OCI-LY1 (cell line): Measurements from ENCODE around the gene MAP7.

ENCODE experiments used
- H2AFZ ChIP-seq: fragments of 200-600 bp; sonication (generic), shearing (Covaris generic); 2 replicates; pipeline ENCODE4 v1.6.0; 2014; ENCODE audit warnings: antibody characterized with exemption, mild to moderate bottlenecking, low read length
- H3F3A ChIP-seq: fragments of 200-600 bp; sonication (generic), shearing (Covaris generic); 2 replicates; pipeline ENCODE4 v1.6.0; 2014; ENCODE audit warnings: mild to moderate bottlenecking, antibody characterized with exemption, low read length, moderate library complexity; ENCODE audit not compliant: insufficient read depth
- H3K27ac ChIP-seq: fragments of 200-600 bp; sonication (generic); 2 replicates; pipeline ENCODE4 v1.5.1; 2014; ENCODE audit warnings: low read length, mixed run types, mild to moderate bottlenecking, low read depth; ENCODE audit not compliant: poor library complexity, severe bottlenecking
- H3K27me3 ChIP-seq: fragments of 200-600 bp; sonication (generic); 2 replicates; pipeline ENCODE4 v1.6.0; 2014; ENCODE audit warnings: antibody characterized with exemption, mild to moderate bottlenecking, low read length, moderate library complexity; ENCODE audit not compliant: insufficient read depth
- H3K36me3 ChIP-seq: fragments of 200-600 bp; sonication (generic); 2 replicates; pipeline ENCODE4 v1.6.1; 2014; ENCODE audit warnings: mild to moderate bottlenecking, antibody characterized with exemption, low read length, moderate library complexity, mixed read lengths; ENCODE audit not compliant: insufficient read depth
- H3K4me1 ChIP-seq: fragments of 200-600 bp; sonication (generic); 2 replicates; pipeline ENCODE4 v1.5.1; 2014; ENCODE audit warnings: mild to moderate bottlenecking, low read length, moderate library complexity; ENCODE audit not compliant: insufficient read depth, severe bottlenecking
- H3K4me2 ChIP-seq: fragments of 200-600 bp; sonication (generic), shearing (Covaris generic); 2 replicates; pipeline ENCODE4 v1.6.1; 2014; ENCODE audit warnings: low read length
- H3K4me3 ChIP-seq: fragments of 200-600 bp; sonication (generic); 2 replicates; pipeline ENCODE4 v1.5.1; 2014; ENCODE audit warnings: low read length, low read depth, mild to moderate bottlenecking, mixed read lengths; ENCODE audit not compliant: poor library complexity, severe bottlenecking
- H3K79me2 ChIP-seq: fragments of 200-600 bp; shearing (Covaris generic); 2 replicates; pipeline ENCODE4 v1.6.1; 2016; ENCODE audit warnings: mixed run types, low read length, mixed read lengths; ENCODE audit not compliant: insufficient read depth
- H3K9ac ChIP-seq: fragments of 200-600 bp; sonication (generic), shearing (Covaris generic); 2 replicates; pipeline ENCODE4 v1.6.1; 2014; ENCODE audit warnings: mild to moderate bottlenecking, low read length, mixed read lengths
- H3K9me2 ChIP-seq: fragments of 200-600 bp; sonication (generic), shearing (Covaris generic); 2 replicates; pipeline ENCODE4 v1.6.1; 2014; ENCODE audit warnings: low read depth, mild to moderate bottlenecking, low read length, mixed read lengths
- H3K9me3 ChIP-seq: fragments of 200-600 bp; shearing (Covaris generic); 2 replicates; pipeline ENCODE4 v1.6.1; 2014; ENCODE audit warnings: low read length, mixed read lengths
- H4K20me1 ChIP-seq: fragments of 200-600 bp; sonication (generic), shearing (Covaris generic); 2 replicates; pipeline ENCODE4 v1.6.0; 2016; ENCODE audit warnings: mild to moderate bottlenecking, low read length; ENCODE audit not compliant: insufficient read depth
- CTCF ChIP-seq: fragments of 200-600 bp; sonication (generic), shearing (Covaris generic); IDR thresholded peaks from 2 replicates; pipeline ENCODE4 v1.5.1; 2017; ENCODE audit warnings: mild to moderate bottlenecking, antibody characterized with exemption, low read length, moderate library complexity, mixed read lengths
- EZH2 ChIP-seq: fragments of 200-600 bp; sonication (generic), shearing (Covaris generic); IDR thresholded peaks from 2 replicates; pipeline ENCODE4 v1.8.0; 2017; ENCODE audit warnings: borderline replicate concordance, mixed run types, mild to moderate bottlenecking, antibody characterized with exemption, low read length, moderate library complexity, mixed read lengths

The MAP7 gene

GRCh38 chr6:136553166-136553787 lies 3.1 kb upstream of the MAP7 start:
- Histone ChIP-seq H3K9me2 (no peaks in the 10 kb centered on the region), H3K9ac (no peak overlapping the region), H3K27me3 (no peaks in the 10 kb centered on the region), H3K4me1 (peaks cover 8% of the 10 kb centered on the region), H3K4me3 (no peak overlapping the region), H3K9me3 (no peaks in the 10 kb centered on the region), H3K79me2 (no peaks in the 10 kb centered on the region), H3K4me2 (no peak overlapping the region), H4K20me1 (no peaks in the 10 kb centered on the region), H3K36me3 (peaks cover 9% of the 10 kb centered on the region; the same call in 1 of the 2 replicates), H2AFZ (no peak overlapping the region), H3F3A (no peaks in the 10 kb centered on the region), H3K27ac (no peak overlapping the region)
- TF ChIP-seq CTCF (no peak), EZH2 (no peak)

- Histone ChIP-seq H4K20me1 (no peaks in the 10 kb centered on the region), H3K79me2 (no peaks in the 10 kb centered on the region), H3K9ac (no peak overlapping the region), H3K27ac (no peak overlapping the region), H3K4me1 (peaks cover 8% of the 10 kb centered on the region), H2AFZ (no peak overlapping the region), H3F3A (no peaks in the 10 kb centered on the region), H3K36me3 (no peaks in the 10 kb centered on the region; the same call in 1 of the 2 replicates), H3K4me3 (no peak overlapping the region), H3K9me2 (no peaks in the 10 kb centered on the region), H3K27me3 (no peaks in the 10 kb centered on the region), H3K4me2 (no peak overlapping the region), H3K9me3 (no peaks in the 10 kb centered on the region)
- TF ChIP-seq CTCF (no peak), EZH2 (no peak)
Measured at GRCh38 chr6:136552054-136552453, 1.8 kb upstream of the MAP7 start.

GRCh38 chr6:136551103-136551502 lies 881 bp upstream of the MAP7 start:
- Histone ChIP-seq H3K9ac (no peak overlapping the region), H2AFZ (no peak overlapping the region), H3K9me3 (no peaks in the 10 kb centered on the region), H4K20me1 (no peaks in the 10 kb centered on the region), H3K27ac (no peak overlapping the region), H3K9me2 (no peaks in the 10 kb centered on the region), H3K27me3 (no peaks in the 10 kb centered on the region), H3K36me3 (no peaks in the 10 kb centered on the region), H3F3A (no peaks in the 10 kb centered on the region), H3K4me1 (peaks cover 8% of the 10 kb centered on the region), H3K79me2 (no peaks in the 10 kb centered on the region), H3K4me3 (no peak overlapping the region), H3K4me2 (no peak overlapping the region)
- TF ChIP-seq CTCF = no peak
- TF ChIP-seq EZH2 = no peak
